Epithelial cell of esophagus (primary cell): ENCODE data around the gene NOD1.
"Not testable (repeated sequence)": the region's sequence is repeated elsewhere in the genome, so short reads cannot be mapped to it uniquely, and the experiment has no call there.

Source experiments
- DNase-seq: peaks from one replicate; pipeline ENCODE4 v3.0.0; 2010; ENCODE audit warnings: low read depth
- H3K4me3 ChIP-seq: 2 replicates; pipeline ENCODE4 v1.5.1; 2011; ENCODE audit warnings: mild to moderate bottlenecking, low read length, control low read depth
- CTCF ChIP-seq: IDR thresholded peaks from 2 replicates; pipeline ENCODE4 v1.5.1; 2011; ENCODE audit warnings: low read depth, mild to moderate bottlenecking, low read length, control low read depth, inconsistent platforms; ENCODE audit not compliant: insufficient read depth; ENCODE audit errors: missing control alignments

NOD1 gene

DNA sequence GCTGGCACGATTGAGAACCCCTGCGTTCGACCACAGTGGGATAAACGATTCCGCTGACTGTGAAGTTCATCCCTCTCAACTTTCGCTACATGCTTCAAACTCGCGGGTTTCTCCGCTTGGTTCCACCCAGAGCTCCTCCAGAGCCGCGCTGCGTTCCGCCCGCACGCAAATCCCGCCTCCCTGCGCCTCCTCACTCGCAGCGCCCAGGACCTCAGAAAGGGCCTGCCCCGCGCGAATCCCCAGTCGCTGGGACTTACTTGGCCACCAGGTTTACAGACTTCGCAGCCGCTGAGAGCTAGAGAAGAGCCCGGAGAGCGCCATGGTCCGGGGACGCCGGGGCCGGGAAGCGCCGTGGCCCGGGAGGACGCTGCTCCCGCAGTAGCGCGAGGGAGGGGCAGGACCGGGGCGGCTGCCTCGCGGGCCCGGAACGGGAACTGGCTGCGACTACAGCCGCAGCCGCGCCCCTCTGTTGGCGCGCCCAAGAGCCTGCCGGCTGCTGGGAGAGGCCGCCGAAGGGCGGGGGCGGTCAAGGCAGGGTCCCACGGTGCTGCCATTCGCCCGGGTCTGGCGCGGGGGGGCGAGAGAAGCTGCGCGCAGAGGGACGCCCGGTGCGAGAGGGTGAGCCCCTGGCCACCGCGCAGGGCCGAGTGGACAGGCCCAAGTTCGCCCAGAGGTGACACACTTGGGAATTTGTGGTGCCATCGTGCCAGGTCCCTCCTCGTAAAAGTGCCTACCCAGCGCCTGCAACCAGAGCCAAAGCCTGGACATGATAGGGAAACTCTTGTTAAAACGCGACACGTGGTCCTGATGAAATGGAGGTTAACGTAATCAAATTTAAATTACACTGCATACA, at the start of gene NOD1:
Gene NOD1 (minus strand): TSS at position 436 of the 853 bp plus-strand sequence. CDS start 21,863 bp downstream, outside the sequence.
- peak within 1 kb of the TSS; percentile 75 for H3K4me3 ChIP-seq
- no peak for TF ChIP-seq CTCF
- DNase-seq: peak; percentile 82

- not testable (repeated sequence) for H3K4me3 ChIP-seq, DNase-seq
These were observed 48.7 kb upstream of the NOD1 start for GRCh38 chr7:30527297-30527696.

DNA sequence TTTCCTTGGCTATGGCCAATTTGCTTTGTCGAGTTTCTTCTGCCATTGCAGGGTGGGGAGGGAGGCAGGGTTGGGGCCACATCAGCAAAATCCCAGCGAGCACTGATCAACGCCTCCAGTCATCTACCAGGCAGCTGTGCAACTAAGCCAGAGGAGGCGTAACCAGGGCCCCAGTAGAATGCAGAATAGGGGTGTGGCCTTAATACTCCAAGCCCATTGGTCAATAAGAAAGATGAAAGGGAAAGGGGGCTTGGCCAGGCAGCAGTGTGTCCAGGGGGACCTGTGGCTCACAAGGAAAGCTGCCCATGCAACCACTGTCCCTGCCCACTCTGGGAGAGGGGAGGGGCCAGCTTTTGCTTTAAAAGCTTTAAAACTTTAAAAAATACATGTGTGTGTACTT, 47.6 kb upstream of the NOD1 start:
- no peak for DNase-seq
- no peak overlapping the region for H3K4me3 ChIP-seq

GRCh38 chr7:30525429-30525828, 46.8 kb upstream of the NOD1 start:
- no peak overlapping the region for H3K4me3 ChIP-seq
- TF ChIP-seq CTCF: no peak

More for the DNA sequence above, 47.6 kb upstream of the NOD1 start:
- TF ChIP-seq CTCF: no peak

GRCh38 chr7:30524545-30524944, 46.0 kb upstream of the NOD1 start:
- no peak for DNase-seq
- TF ChIP-seq CTCF: no peak
- H3K4me3 ChIP-seq: no peak overlapping the region

More at GRCh38 chr7:30525429-30525828, 46.8 kb upstream of the NOD1 start:
- DNase-seq: no peak

- no peak for TF ChIP-seq CTCF
- no peak for DNase-seq
- H3K4me3 ChIP-seq: no peak overlapping the region
These were observed 44.9 kb upstream of the NOD1 start for GRCh38 chr7:30523466-30523865.

GRCh38 chr7:30522159-30522558, 43.6 kb upstream of the NOD1 start:
- TF ChIP-seq CTCF: no peak
- H3K4me3 ChIP-seq: no peak overlapping the region
- no peak for DNase-seq
